ENCODE results near the gene RALBP1. TPM values are rescaled to one million over a fixed set of nuclear protein-coding genes. Genes with fewer than 3 reads are reported as not detected.
A peak's percentile ranks its signal among the peaks of the same experiment; 100 is the strongest.

RALBP1 gene
- total RNA-seq, 8 experiments from 2014 or later, result 22.0 to 46.4 (median 28.3) TPM

GRCh38 chr18:9522952-9523351, 47.6 kb downstream of the RALBP1 start:
- no peak for ATAC-seq (replicated peaks in 6 of 8)
- WGBS, 10 experiments, result 93 to 100% (median 100%) methylated on average over 1 to 6 of the region's 6 CpGs; no CpG with 5 or more reads in 1 of the 10 experiments
- H3K27ac ChIP-seq, result no peak overlapping the region
- no peaks in the 10 kb centered on the region for H3K4me1 ChIP-seq (replicated peaks in 1 of 2)
- no peak overlapping the region for H3K4me3 ChIP-seq
- in situ Hi-C loops (cut with MboI; ENCODE audit: low pct_unique_long_range_greater_than_20kb in 2 of 9, low sequenced_read_pairs in 9 of 9, unreplicated experiment in 9 of 9), result loop anchor here in 1 of 9 experiments (25.0 kb wide), 1 partner anchor 436 kb away; no protein-coding TSS in a partner anchor

GRCh38 chr18:9526458-9526857, 51.1 kb downstream of the RALBP1 start:
- no peak for ATAC-seq (replicated peaks in 6 of 8)
- in situ Hi-C loops (cut with MboI; ENCODE audit: low pct_unique_long_range_greater_than_20kb in 2 of 9, low sequenced_read_pairs in 9 of 9, unreplicated experiment in 9 of 9), result no loop called here

GRCh38 chr18:9530226-9531009, 55.1 kb downstream of the RALBP1 start:
- H3K27ac ChIP-seq, result no peak overlapping the region
- in situ Hi-C loops (cut with MboI; ENCODE audit: low pct_unique_long_range_greater_than_20kb in 2 of 9, low sequenced_read_pairs in 9 of 9, unreplicated experiment in 9 of 9), result no loop called here
- no peak for ATAC-seq (replicated peaks in 6 of 8)
- WGBS, 10 experiments, result 60 to 100% (median 99%) methylated on average over 1 to 6 of the region's 6 CpGs
- no peaks in the 10 kb centered on the region for H3K4me1 ChIP-seq (replicated peaks in 1 of 2)
- no peak overlapping the region for H3K4me3 ChIP-seq

More at GRCh38 chr18:9526458-9526857, 51.1 kb downstream of the RALBP1 start:
- Histone ChIP-seq H3K27ac (no peak overlapping the region), H3K4me1 (replicated peaks in 1 of 2) (no peaks in the 10 kb centered on the region), H3K4me3 (no peak overlapping the region)

- H3K4me1 ChIP-seq (replicated peaks in 1 of 2), result no peaks in the 10 kb centered on the region
- 60 to 100% (median 100%) methylated on average over 1 to 6 of the region's 7 CpGs; no CpG with 5 or more reads in 1 of the 10 experiments for WGBS, 10 experiments
- ATAC-seq (replicated peaks in 6 of 8), result no peak
- in situ Hi-C loops (cut with MboI; ENCODE audit: low pct_unique_long_range_greater_than_20kb in 2 of 9, low sequenced_read_pairs in 9 of 9, unreplicated experiment in 9 of 9), result no loop called here
- no peak overlapping the region for H3K27ac ChIP-seq
- H3K4me3 ChIP-seq, result no peak overlapping the region
Measured at GRCh38 chr18:9531791-9532410, 56.6 kb downstream of the RALBP1 start.

- 79 to 100% (median 93%) methylated on average over 1 to 10 of the region's 11 CpGs for WGBS, 10 experiments
- no peak overlapping the region for H3K27ac ChIP-seq
- no peak for ATAC-seq (replicated peaks in 6 of 8)
- in situ Hi-C loops (cut with MboI; ENCODE audit: low pct_unique_long_range_greater_than_20kb in 2 of 9, low sequenced_read_pairs in 9 of 9, unreplicated experiment in 9 of 9), result no loop called here
- H3K4me3 ChIP-seq, result no peak overlapping the region
- H3K4me1 ChIP-seq (replicated peaks in 1 of 2), result no peaks in the 10 kb centered on the region
Measured at GRCh38 chr18:9534844-9535243, 59.5 kb downstream of the RALBP1 start.

GRCh38 chr18:9535430-9535991, 60.2 kb downstream of the RALBP1 start:
- ATAC-seq (replicated peaks in 6 of 8), result peak in 5 of 8 experiments; percentile 52 to 93 (median 71)
- Histone ChIP-seq H3K27ac (no peak overlapping the region), H3K4me3 (no peak overlapping the region), H3K4me1 (replicated peaks in 1 of 2) (no peaks in the 10 kb centered on the region)
- in situ Hi-C loops (cut with MboI; ENCODE audit: low pct_unique_long_range_greater_than_20kb in 2 of 9, low sequenced_read_pairs in 9 of 9, unreplicated experiment in 9 of 9), result no loop called here
- WGBS, 10 experiments, result 0 to 88% (median 79%) methylated on average over 1 to 10 of the region's 27 CpGs; no CpG with 5 or more reads in 2 of the 10 experiments

GRCh38 chr18:9536354-9537152, 61.2 kb downstream of the RALBP1 start:
- 81 to 100% (median 94%) methylated on average over 1 to 11 of the region's 24 CpGs; no CpG with 5 or more reads in 3 of the 10 experiments for WGBS, 10 experiments
- no peak for ATAC-seq (replicated peaks in 6 of 8)
- in situ Hi-C loops (cut with MboI; ENCODE audit: low pct_unique_long_range_greater_than_20kb in 2 of 9, low sequenced_read_pairs in 9 of 9, unreplicated experiment in 9 of 9), result no loop called here

GRCh38 chr18:9537677-9538076, 62.4 kb downstream of the RALBP1 start:
- H3K4me3 ChIP-seq, result no peak overlapping the region
- ATAC-seq (replicated peaks in 6 of 8), result peak in 4 of 8 experiments; percentile 50 to 100 (median 90)
- in situ Hi-C loops (cut with MboI; ENCODE audit: low pct_unique_long_range_greater_than_20kb in 2 of 9, low sequenced_read_pairs in 9 of 9, unreplicated experiment in 9 of 9), result no loop called here
- H3K4me1 ChIP-seq (replicated peaks in 1 of 2), result no peaks in the 10 kb centered on the region
- peak overlapping the region in 1 of 2 donors; percentile 30 for H3K27ac ChIP-seq
- WGBS, 10 experiments, result 29 to 94% (median 82%) methylated on average over 1 to 5 of the region's 6 CpGs; no CpG with 5 or more reads in 4 of the 10 experiments

More at GRCh38 chr18:9536354-9537152, 61.2 kb downstream of the RALBP1 start:
- H3K4me1 ChIP-seq (replicated peaks in 1 of 2), result no peaks in the 10 kb centered on the region
- no peak overlapping the region for H3K27ac ChIP-seq
- no peak overlapping the region for H3K4me3 ChIP-seq

GRCh38 chr18:9539283-9539682, 64.0 kb downstream of the RALBP1 start:
- Histone ChIP-seq H3K4me3 (no peak overlapping the region), H3K4me1 (replicated peaks in 1 of 2) (no peaks in the 10 kb centered on the region), H3K27ac (no peak overlapping the region)
- WGBS, 10 experiments, result 13 to 93% (median 60%) methylated on average over 1 to 6 of the region's 6 CpGs; no CpG with 5 or more reads in 3 of the 10 experiments
- peak in 2 of 8 experiments; percentile 8 to 23 for ATAC-seq (replicated peaks in 6 of 8)
- in situ Hi-C loops (cut with MboI; ENCODE audit: low pct_unique_long_range_greater_than_20kb in 2 of 9, low sequenced_read_pairs in 9 of 9, unreplicated experiment in 9 of 9), result no loop called here

- no peak for ATAC-seq (replicated peaks in 6 of 8)
- Histone ChIP-seq H3K4me3 (no peak overlapping the region), H3K27ac (no peak overlapping the region), H3K4me1 (replicated peaks in 1 of 2) (no peaks in the 10 kb centered on the region)
- in situ Hi-C loops (cut with MboI; ENCODE audit: low pct_unique_long_range_greater_than_20kb in 2 of 9, low sequenced_read_pairs in 9 of 9, unreplicated experiment in 9 of 9), result no loop called here
- 60 to 100% (median 90%) methylated on average over 1 to 6 of the region's 8 CpGs; no CpG with 5 or more reads in 3 of the 10 experiments for WGBS, 10 experiments
Measured at GRCh38 chr18:9539938-9540337, 64.6 kb downstream of the RALBP1 start.

GRCh38 chr18:9542924-9543323, 67.6 kb downstream of the RALBP1 start:
- in situ Hi-C loops (cut with MboI; ENCODE audit: low pct_unique_long_range_greater_than_20kb in 2 of 9, low sequenced_read_pairs in 9 of 9, unreplicated experiment in 9 of 9), result no loop called here
- 0 to 100% (median 54%) methylated on average over 1 to 2 of the region's 4 CpGs; no CpG with 5 or more reads in 6 of the 10 experiments for WGBS, 10 experiments
- H3K4me1 ChIP-seq (replicated peaks in 1 of 2), result no peaks in the 10 kb centered on the region
- H3K27ac ChIP-seq, result no peak overlapping the region
- ATAC-seq (replicated peaks in 6 of 8), result no peak
- H3K4me3 ChIP-seq, result no peak overlapping the region

- WGBS, 10 experiments, result 62 to 100% (median 92%) methylated on average over 1 to 5 of the region's 5 CpGs; no CpG with 5 or more reads in 2 of the 10 experiments
- ATAC-seq (replicated peaks in 6 of 8), result no peak
- H3K4me1 ChIP-seq (replicated peaks in 1 of 2), result no peaks in the 10 kb centered on the region
- no peak overlapping the region for H3K4me3 ChIP-seq
- no peak overlapping the region for H3K27ac ChIP-seq
- in situ Hi-C loops (cut with MboI; ENCODE audit: low pct_unique_long_range_greater_than_20kb in 2 of 9, low sequenced_read_pairs in 9 of 9, unreplicated experiment in 9 of 9), result no loop called here
Measured at GRCh38 chr18:9545029-9545428, 69.7 kb downstream of the RALBP1 start.

Data from motor neuron (in vitro differentiated cells).